ENCODE data around the gene DTX3.
A peak's percentile ranks its signal among the peaks of the same experiment; 100 is the strongest.

DTX3 gene

GRCh38 chr12:57583008-57583831 is 21.4 kb upstream of the DTX3 start:
- Histone ChIP-seq H4K20me1 (ENCODE audit: control insufficient read depth, insufficient read depth, low read depth, low read length) (no peaks in the 10 kb centered on the region; the same call in 1 of the 2 replicates), H3K4me2 (ENCODE audit: low read length) (peak overlapping the region; percentile 34)
- TF ChIP-seq EZH2phosphoT487 (IDR thresholded peaks at IDR 0.05; ENCODE audit: borderline replicate concordance, low read length) (no peak), CTCF (IDR thresholded peaks at IDR 0.05; ENCODE audit: low read depth, low read length, poor library complexity, severe bottlenecking) (peak; percentile 99)

GRCh38 chr12:57584050-57584449 is 20.6 kb upstream of the DTX3 start:
- Histone ChIP-seq H3K9me2 (replicated peaks; ENCODE audit: control insufficient read depth, low read length) (no peaks in the 10 kb centered on the region), H3K4me3 (ENCODE audit: low read length) (no peak overlapping the region), H3K4me2 (ENCODE audit: low read length) (no peak overlapping the region), H3K27ac (ENCODE audit: low read depth, low read length) (no peak overlapping the region), H3K27me3 (ENCODE audit: control insufficient read depth, low read length) (peaks cover 57% of the 10 kb centered on the region), H3K79me2 (ENCODE audit: control insufficient read depth, low read length) (no peaks in the 10 kb centered on the region), H4K20me1 (ENCODE audit: control insufficient read depth, insufficient read depth, low read depth, low read length) (no peaks in the 10 kb centered on the region; the same call in 1 of the 2 replicates), H3K4me1 (ENCODE audit: control insufficient read depth, low read length) (peaks cover 5% of the 10 kb centered on the region), H3K9me3 (ENCODE audit: control insufficient read depth, insufficient read depth, low read length) (no peaks in the 10 kb centered on the region), H3K36me3 (ENCODE audit: control insufficient read depth, low read length) (no peaks in the 10 kb centered on the region), H3F3A (ENCODE audit: control insufficient read depth, insufficient read depth) (no peaks in the 10 kb centered on the region)
- TF ChIP-seq CTCF (IDR thresholded peaks at IDR 0.05; ENCODE audit: low read depth, low read length, poor library complexity, severe bottlenecking) (no peak), EZH2phosphoT487 (IDR thresholded peaks at IDR 0.05; ENCODE audit: borderline replicate concordance, low read length) (no peak)

More at GRCh38 chr12:57583008-57583831, 21.4 kb upstream of the DTX3 start:
- no peaks in the 10 kb centered on the region for H3K9me3 ChIP-seq (ENCODE audit: control insufficient read depth, insufficient read depth, low read length)
- no peak overlapping the region for H3K4me3 ChIP-seq (ENCODE audit: low read length)
- H3K27me3 ChIP-seq (ENCODE audit: control insufficient read depth, low read length) = peaks cover 57% of the 10 kb centered on the region
- no peaks in the 10 kb centered on the region for H3K79me2 ChIP-seq (ENCODE audit: control insufficient read depth, low read length)
- no peaks in the 10 kb centered on the region for H3K9me2 ChIP-seq (replicated peaks; ENCODE audit: control insufficient read depth, low read length)
- H3K4me1 ChIP-seq (ENCODE audit: control insufficient read depth, low read length) = peaks cover 5% of the 10 kb centered on the region
- no peaks in the 10 kb centered on the region for H3K36me3 ChIP-seq (ENCODE audit: control insufficient read depth, low read length)
- no peaks in the 10 kb centered on the region for H3F3A ChIP-seq (ENCODE audit: control insufficient read depth, insufficient read depth)
- H3K27ac ChIP-seq (ENCODE audit: low read depth, low read length) = no peak overlapping the region

GRCh38 chr12:57584690-57585089 is 19.9 kb upstream of the DTX3 start:
- Histone ChIP-seq H3K4me1 (ENCODE audit: control insufficient read depth, low read length) (peaks cover 5% of the 10 kb centered on the region), H3K36me3 (ENCODE audit: control insufficient read depth, low read length) (no peaks in the 10 kb centered on the region), H3K27ac (ENCODE audit: low read depth, low read length) (no peak overlapping the region), H3K4me3 (ENCODE audit: low read length) (no peak overlapping the region), H3K79me2 (ENCODE audit: control insufficient read depth, low read length) (no peaks in the 10 kb centered on the region), H3F3A (ENCODE audit: control insufficient read depth, insufficient read depth) (no peaks in the 10 kb centered on the region), H3K9me2 (replicated peaks; ENCODE audit: control insufficient read depth, low read length) (no peaks in the 10 kb centered on the region), H3K9me3 (ENCODE audit: control insufficient read depth, insufficient read depth, low read length) (no peaks in the 10 kb centered on the region), H4K20me1 (ENCODE audit: control insufficient read depth, insufficient read depth, low read depth, low read length) (no peaks in the 10 kb centered on the region; the same call in 1 of the 2 replicates), H3K4me2 (ENCODE audit: low read length) (no peak overlapping the region), H3K27me3 (ENCODE audit: control insufficient read depth, low read length) (peaks cover 57% of the 10 kb centered on the region)
- no peak for TF ChIP-seq EZH2phosphoT487 (IDR thresholded peaks at IDR 0.05; ENCODE audit: borderline replicate concordance, low read length)
- no peak for TF ChIP-seq CTCF (IDR thresholded peaks at IDR 0.05; ENCODE audit: low read depth, low read length, poor library complexity, severe bottlenecking)
